ENCODE data around the gene GNAQ.

GRCh38 chr9:77770340-77770739, 261.3 kb downstream of the GNAQ start:
- no peak for TF ChIP-seq MAX (CRISPR knock-in tag; IDR thresholded peaks at IDR 0.05)
- TF ChIP-seq E2F4 (CRISPR knock-in tag; IDR thresholded peaks at IDR 0.05; ENCODE audit: borderline replicate concordance, low read depth), result no peak
- TF ChIP-seq ZNF121 (CRISPR knock-in tag; IDR thresholded peaks at IDR 0.05), result no peak
- TF ChIP-seq USF1 (CRISPR knock-in tag; IDR thresholded peaks at IDR 0.05), result no peak
- TF ChIP-seq ELF4 (CRISPR knock-in tag; IDR thresholded peaks at IDR 0.05; ENCODE audit: low read depth), result no peak
- TF ChIP-seq ESRRA (CRISPR knock-in tag; IDR thresholded peaks at IDR 0.05; ENCODE audit: borderline replicate concordance), result no peak
- no peak for TF ChIP-seq CTCF (IDR thresholded peaks at IDR 0.05)
- TF ChIP-seq ATF2 (CRISPR knock-in tag; IDR thresholded peaks at IDR 0.05; ENCODE audit: borderline replicate concordance, low read depth), result no peak
- TF ChIP-seq KAT7 (CRISPR knock-in tag; IDR thresholded peaks at IDR 0.05; ENCODE audit: borderline replicate concordance), result no peak
- TF ChIP-seq SP1 (CRISPR knock-in tag; conservative IDR thresholded peaks at IDR 0.05), result no peak
- TF ChIP-seq SOX15 (CRISPR knock-in tag; IDR thresholded peaks at IDR 0.05), result no peak
- no peak for TF ChIP-seq FOXJ3 (CRISPR knock-in tag; IDR thresholded peaks at IDR 0.05; ENCODE audit: borderline replicate concordance)

Data from WTC11 (cell line).